GM12878 (cell line): ENCODE measurements around the gene TXNIP.

Source experiments
- CEBPB ChIP-seq, 2 experiments: fragments of 150-350 bp in 1 of 2; IDR thresholded peaks; 2 replicates each; pipeline ENCODE4 v1.6.1; 2012 to 2014; ENCODE audit warnings: low read depth in 2 of 2, low read length in 2 of 2, borderline replicate concordance in 1 of 2, inconsistent platforms in 1 of 2
- CHD4 ChIP-seq: fragments of 200-600 bp; sonication (generic); IDR thresholded peaks from 2 replicates; pipeline ENCODE4 v1.6.1; 2016; ENCODE audit warnings: mild to moderate bottlenecking
- KDM1A ChIP-seq: fragments of 200-600 bp; sonication (generic); IDR thresholded peaks from 2 replicates; pipeline ENCODE4 v1.6.1; 2016; ENCODE audit warnings: borderline replicate concordance
- LARP7 ChIP-seq: fragments of 450-650 bp; IDR thresholded peaks from 2 replicates; pipeline ENCODE4 v1.6.1; 2017; ENCODE audit warnings: mild to moderate bottlenecking
- POLR2A ChIP-seq: IDR thresholded peaks from 2 replicates; pipeline ENCODE4 v1.6.1; 2011; ENCODE audit warnings: low read depth, mild to moderate bottlenecking, low read length
- POLR2AphosphoS5 ChIP-seq: IDR thresholded peaks from 2 replicates; pipeline ENCODE4 v1.6.1; 2011; ENCODE audit warnings: mild to moderate bottlenecking, low read length, inconsistent platforms
- RCOR1 ChIP-seq: conservative IDR thresholded peaks from 2 replicates; pipeline ENCODE4 v1.6.1; 2012; ENCODE audit warnings: low read depth, low read length, improper control_type of control experiment
- TCF7 ChIP-seq: IDR thresholded peaks from 2 replicates; pipeline ENCODE4 v1.6.1; 2014; ENCODE audit warnings: antibody characterized with exemption, borderline replicate concordance
- YY1 ChIP-seq: IDR thresholded peaks from 2 replicates; pipeline ENCODE4 v1.6.1; 2011; ENCODE audit warnings: low read depth, mild to moderate bottlenecking, low read length
- ZSCAN29 ChIP-seq: fragments of 450-650 bp; IDR thresholded peaks from 2 replicates; pipeline ENCODE4 v1.6.1; 2017; ENCODE audit warnings: mild to moderate bottlenecking, moderate library complexity
- TF ChIP-seq, protein P1 (sequence below): IDR thresholded peaks from 2 replicates; pipeline ENCODE4 v1.6.1; 2012; ENCODE audit warnings: low read depth, low read length, improper control_type of control experiment
- TF ChIP-seq, protein P2 (sequence below): fragments of 450-650 bp; IDR thresholded peaks from 2 replicates; pipeline ENCODE4 v1.6.1; 2014; ENCODE audit warnings: mild to moderate bottlenecking
- TF ChIP-seq, protein P3 (sequence below), 3 experiments: IDR thresholded peaks in 2 of 3; conservative IDR thresholded peaks in 1 of 3; 2 replicates each; pipeline ENCODE4 v1.5.1; 2011; ENCODE audit warnings: low read depth in 3 of 3, low read length in 3 of 3, mild to moderate bottlenecking in 3 of 3, control low read depth in 2 of 3, moderate library complexity in 2 of 3, inconsistent platforms in 1 of 3, mixed read lengths in 1 of 3; ENCODE audit not compliant: control insufficient read depth in 2 of 3, insufficient read depth in 1 of 3; ENCODE audit errors: extremely low read depth in 1 of 3
- TF ChIP-seq, protein P4 (sequence below): fragments of 450-650 bp; IDR thresholded peaks from 2 replicates; pipeline ENCODE4 v1.6.1; 2018; ENCODE audit warnings: mild to moderate bottlenecking, low read depth, moderate library complexity; ENCODE audit not compliant: partially characterized antibody

DNA sequence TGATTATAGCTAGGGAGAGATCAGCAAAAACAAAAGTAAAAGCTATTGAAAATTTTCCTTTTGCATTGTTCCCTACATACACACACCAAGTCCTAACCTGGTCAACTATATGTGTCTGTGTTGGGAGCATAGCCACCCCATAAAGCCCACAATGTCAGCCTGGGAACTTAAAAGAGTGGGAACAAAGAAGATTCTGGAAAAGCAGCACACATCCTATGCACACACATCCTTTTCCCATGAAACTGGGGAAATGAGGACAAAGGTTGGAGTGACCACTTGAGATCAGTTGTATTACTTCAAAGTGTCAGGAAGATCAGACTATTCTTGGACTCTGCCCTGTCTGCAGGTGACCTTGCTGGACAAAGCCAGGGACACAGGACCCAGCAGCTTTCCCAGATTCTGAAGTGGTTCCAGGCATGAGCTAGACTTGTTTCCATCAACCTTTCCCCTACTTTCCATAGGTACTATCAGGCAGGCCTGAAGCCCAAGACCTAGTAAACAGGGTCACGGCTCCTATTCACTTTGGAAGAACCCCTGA, 15.9 kb downstream of the TXNIP start:
- TF ChIP-seq CEBPB (IDR thresholded peaks at IDR 0.05; ENCODE audit: borderline replicate concordance in 1 of 2, low read depth in 2 of 2, low read length in 2 of 2) = no peak
- TF ChIP-seq YY1 = no peak
- TF ChIP-seq KDM1A = no peak
- TF ChIP-seq, protein P1, sequence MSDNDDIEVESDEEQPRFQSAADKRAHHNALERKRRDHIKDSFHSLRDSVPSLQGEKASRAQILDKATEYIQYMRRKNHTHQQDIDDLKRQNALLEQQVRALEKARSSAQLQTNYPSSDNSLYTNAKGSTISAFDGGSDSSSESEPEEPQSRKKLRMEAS = no peak
- TF ChIP-seq, protein P2, sequence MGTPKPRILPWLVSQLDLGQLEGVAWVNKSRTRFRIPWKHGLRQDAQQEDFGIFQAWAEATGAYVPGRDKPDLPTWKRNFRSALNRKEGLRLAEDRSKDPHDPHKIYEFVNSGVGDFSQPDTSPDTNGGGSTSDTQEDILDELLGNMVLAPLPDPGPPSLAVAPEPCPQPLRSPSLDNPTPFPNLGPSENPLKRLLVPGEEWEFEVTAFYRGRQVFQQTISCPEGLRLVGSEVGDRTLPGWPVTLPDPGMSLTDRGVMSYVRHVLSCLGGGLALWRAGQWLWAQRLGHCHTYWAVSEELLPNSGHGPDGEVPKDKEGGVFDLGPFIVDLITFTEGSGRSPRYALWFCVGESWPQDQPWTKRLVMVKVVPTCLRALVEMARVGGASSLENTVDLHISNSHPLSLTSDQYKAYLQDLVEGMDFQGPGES = no peak
- no peak for TF ChIP-seq ZSCAN29
- TF ChIP-seq RCOR1 = no peak
- TF ChIP-seq TCF7 = no peak
- no peak for TF ChIP-seq POLR2A
- TF ChIP-seq, protein P3, sequence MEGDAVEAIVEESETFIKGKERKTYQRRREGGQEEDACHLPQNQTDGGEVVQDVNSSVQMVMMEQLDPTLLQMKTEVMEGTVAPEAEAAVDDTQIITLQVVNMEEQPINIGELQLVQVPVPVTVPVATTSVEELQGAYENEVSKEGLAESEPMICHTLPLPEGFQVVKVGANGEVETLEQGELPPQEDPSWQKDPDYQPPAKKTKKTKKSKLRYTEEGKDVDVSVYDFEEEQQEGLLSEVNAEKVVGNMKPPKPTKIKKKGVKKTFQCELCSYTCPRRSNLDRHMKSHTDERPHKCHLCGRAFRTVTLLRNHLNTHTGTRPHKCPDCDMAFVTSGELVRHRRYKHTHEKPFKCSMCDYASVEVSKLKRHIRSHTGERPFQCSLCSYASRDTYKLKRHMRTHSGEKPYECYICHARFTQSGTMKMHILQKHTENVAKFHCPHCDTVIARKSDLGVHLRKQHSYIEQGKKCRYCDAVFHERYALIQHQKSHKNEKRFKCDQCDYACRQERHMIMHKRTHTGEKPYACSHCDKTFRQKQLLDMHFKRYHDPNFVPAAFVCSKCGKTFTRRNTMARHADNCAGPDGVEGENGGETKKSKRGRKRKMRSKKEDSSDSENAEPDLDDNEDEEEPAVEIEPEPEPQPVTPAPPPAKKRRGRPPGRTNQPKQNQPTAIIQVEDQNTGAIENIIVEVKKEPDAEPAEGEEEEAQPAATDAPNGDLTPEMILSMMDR (IDR thresholded peaks at IDR 0.05 in 2 of 3, conservative IDR thresholded peaks at IDR 0.05 in 1 of 3; ENCODE audit: control insufficient read depth in 2 of 3, extremely low read depth in 1 of 3, insufficient read depth in 1 of 3, low read depth in 3 of 3, low read length in 3 of 3) = no peak
- no peak for TF ChIP-seq LARP7
- TF ChIP-seq POLR2AphosphoS5 = no peak
- no peak for TF ChIP-seq CHD4
- TF ChIP-seq, protein P4, sequence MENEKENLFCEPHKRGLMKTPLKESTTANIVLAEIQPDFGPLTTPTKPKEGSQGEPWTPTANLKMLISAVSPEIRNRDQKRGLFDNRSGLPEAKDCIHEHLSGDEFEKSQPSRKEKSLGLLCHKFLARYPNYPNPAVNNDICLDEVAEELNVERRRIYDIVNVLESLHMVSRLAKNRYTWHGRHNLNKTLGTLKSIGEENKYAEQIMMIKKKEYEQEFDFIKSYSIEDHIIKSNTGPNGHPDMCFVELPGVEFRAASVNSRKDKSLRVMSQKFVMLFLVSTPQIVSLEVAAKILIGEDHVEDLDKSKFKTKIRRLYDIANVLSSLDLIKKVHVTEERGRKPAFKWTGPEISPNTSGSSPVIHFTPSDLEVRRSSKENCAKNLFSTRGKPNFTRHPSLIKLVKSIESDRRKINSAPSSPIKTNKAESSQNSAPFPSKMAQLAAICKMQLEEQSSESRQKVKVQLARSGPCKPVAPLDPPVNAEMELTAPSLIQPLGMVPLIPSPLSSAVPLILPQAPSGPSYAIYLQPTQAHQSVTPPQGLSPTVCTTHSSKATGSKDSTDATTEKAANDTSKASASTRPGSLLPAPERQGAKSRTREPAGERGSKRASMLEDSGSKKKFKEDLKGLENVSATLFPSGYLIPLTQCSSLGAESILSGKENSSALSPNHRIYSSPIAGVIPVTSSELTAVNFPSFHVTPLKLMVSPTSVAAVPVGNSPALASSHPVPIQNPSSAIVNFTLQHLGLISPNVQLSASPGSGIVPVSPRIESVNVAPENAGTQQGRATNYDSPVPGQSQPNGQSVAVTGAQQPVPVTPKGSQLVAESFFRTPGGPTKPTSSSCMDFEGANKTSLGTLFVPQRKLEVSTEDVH = no peak
